Activated CD4-positive, alpha-beta T cell treated with anti-CD3 and anti-CD28 coated beads for 36 hours (primary cell): ENCODE measurements around the gene ICAM5. TPM values are rescaled to one million over a fixed set of nuclear protein-coding genes. Genes with fewer than 3 reads are reported as not detected.
"Not testable (repeated sequence)": the region's sequence is repeated elsewhere in the genome, so short reads cannot be mapped to it uniquely, and the experiment has no call there.

ENCODE experiments used
- ATAC-seq: fragments of 200-7000 bp; cut with Tn5 transposase; one replicate; pipeline ENCODE4 v1.10.0; 2021; ENCODE audit warnings: mild to moderate bottlenecking, moderate library complexity
- CTCF ChIA-PET: fragments of 350-600 bp; sonication (Branson Sonifier 250); formaldehyde crosslinking; loops from one replicate; lab custom pipeline; 2021; ENCODE audit warnings: antibody characterized with exemption; lab: Charles Lee
- POLR2A ChIA-PET: fragments of 350-600 bp; sonication (Branson Sonifier 250); formaldehyde crosslinking; loops from one replicate; lab custom pipeline; 2021; ENCODE audit warnings: antibody characterized with exemption, inconsistent platforms; lab: Charles Lee
- DNase-seq: peaks from one replicate; pipeline ENCODE4 v3.0.0-alpha.2; 2020
- H3K27ac Mint-ChIP-seq: one replicate; pipeline ENCODE4 v1.8.0; 2021; ENCODE audit warnings: mixed read lengths
- H3K27me3 Mint-ChIP-seq: one replicate; pipeline ENCODE4 v1.8.0; 2021; ENCODE audit warnings: mixed read lengths
- H3K36me3 Mint-ChIP-seq: one replicate; pipeline ENCODE4 v1.8.0; 2021; ENCODE audit warnings: low read depth, mixed read lengths
- H3K4me1 Mint-ChIP-seq: one replicate; pipeline ENCODE4 v1.8.0; 2021; ENCODE audit warnings: mixed read lengths
- H3K4me3 Mint-ChIP-seq: one replicate; pipeline ENCODE4 v1.8.0; 2021; ENCODE audit warnings: mild to moderate bottlenecking, moderate library complexity, mixed read lengths
- H3K9me3 Mint-ChIP-seq: one replicate; pipeline ENCODE4 v1.8.0; 2021; ENCODE audit warnings: low read depth, mixed read lengths
- intact Hi-C, 2 experiments: fragments of 100-400 bp; cut with DNase I in 1 of 2; cut with micrococcal nuclease in 1 of 2; formaldehyde crosslinking; loops; one replicate each; pipeline versions ENCODE4 v1.14.2 to v1.15.1; 2022 to 2024; cut with DNase I, micrococcal nuclease
- total RNA-seq, 2 experiments: library from RNA; stranded (reverse); gene quantifications; one replicate each; pipeline ENCODE4 v1.2.3, GENCODE V29; 2021

The ICAM5 gene
- total RNA-seq, 2 experiments from 2014 or later: 1.9 TPM

DNA sequence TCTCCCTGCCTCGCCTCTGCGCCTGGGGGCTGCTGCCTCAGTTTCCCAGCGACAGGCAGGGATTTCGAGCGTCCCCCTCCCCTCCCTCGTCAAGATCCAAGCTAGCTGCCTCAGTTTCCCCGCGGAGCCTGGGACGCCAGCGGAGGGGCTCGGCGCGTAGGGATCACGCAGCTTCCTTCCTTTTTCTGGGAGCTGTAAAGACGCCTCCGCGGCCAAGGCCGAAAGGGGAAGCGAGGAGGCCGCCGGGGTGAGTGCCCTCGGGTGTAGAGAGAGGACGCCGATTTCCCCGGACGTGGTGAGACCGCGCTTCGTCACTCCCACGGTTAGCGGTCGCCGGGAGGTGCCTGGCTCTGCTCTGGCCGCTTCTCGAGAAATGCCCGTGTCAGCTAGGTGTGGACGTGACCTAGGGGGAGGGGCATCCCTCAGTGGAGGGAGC, 19.6 kb upstream of the ICAM5 start:
- intact Hi-C loops: loop anchor here (1.0 to 2.0 kb wide), 5 partner anchors 19 to 133 kb away; partner anchors contain the start of genes ICAM5 (in 2 of the 2), TYK2 (in 2 of the 2), CDC37 (in 1 of the 2) and ICAM3 (in 1 of the 2)
- H3K27ac Mint-ChIP-seq: peak overlapping the region; percentile 91
- POLR2A ChIA-PET: interaction anchor here (0.6 to 3.5 kb wide), 11 partner anchors 10 to 1912 kb away, joined by 3 to 53 read pairs (median 7); partner anchors contain the start of genes CDC37, DNMT1, ICAM4 and ICAM5

DNA sequence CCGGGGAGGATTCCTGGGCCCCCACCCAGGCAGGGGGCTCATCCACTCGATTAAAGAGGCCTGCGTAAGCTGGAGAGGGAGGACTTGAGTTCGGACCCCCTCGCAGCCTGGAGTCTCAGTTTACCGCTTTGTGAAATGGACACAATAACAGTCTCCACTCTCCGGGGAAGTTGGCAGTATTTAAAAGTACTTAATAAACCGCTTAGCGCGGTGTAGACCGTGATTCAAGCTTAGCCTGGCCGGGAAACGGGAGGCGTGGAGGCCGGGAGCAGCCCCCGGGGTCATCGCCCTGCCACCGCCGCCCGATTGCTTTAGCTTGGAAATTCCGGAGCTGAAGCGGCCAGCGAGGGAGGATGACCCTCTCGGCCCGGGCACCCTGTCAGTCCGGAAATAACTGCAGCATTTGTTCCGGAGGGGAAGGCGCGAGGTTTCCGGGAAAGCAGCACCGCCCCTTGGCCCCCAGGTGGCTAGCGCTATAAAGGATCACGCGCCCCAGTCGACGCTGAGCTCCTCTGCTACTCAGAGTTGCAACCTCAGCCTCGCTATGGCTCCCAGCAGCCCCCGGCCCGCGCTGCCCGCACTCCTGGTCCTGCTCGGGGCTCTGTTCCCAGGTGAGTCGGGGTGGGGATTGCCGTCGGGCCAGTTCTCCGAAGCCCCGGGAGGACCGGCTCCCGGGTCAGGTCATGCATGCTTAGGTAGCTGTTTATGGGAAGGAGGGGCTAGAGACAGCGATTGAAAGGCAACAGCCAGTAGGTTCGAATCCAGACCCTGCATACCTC, 18.9 kb upstream of the ICAM5 start, which contains the start of gene ICAM1:
Gene ICAM1, plus strand, starts transcription at position 505 of the 779 bp plus-strand sequence. Its CDS starts 40 bp downstream, at position 545.
- H3K9me3 Mint-ChIP-seq: no peaks in the 10 kb centered on the region
- peaks cover 37% of the 10 kb centered on the region for H3K4me1 Mint-ChIP-seq
- peaks cover 22% of the 10 kb centered on the region for H3K36me3 Mint-ChIP-seq
- intact Hi-C loops: loop anchor here (1.0 to 2.0 kb wide), 6 partner anchors 18 to 132 kb away; partner anchors contain the start of genes ICAM5 (in 2 of the 2), TYK2 (in 2 of the 2), CDC37 (in 1 of the 2) and ICAM3 (in 1 of the 2)
- H3K27ac Mint-ChIP-seq: peak within 1 kb of the TSS; percentile 91
- ChIA-PET POLR2A (interaction anchor here (0.6 to 3.5 kb wide), 15 partner anchors 10 to 1913 kb away, joined by 3 to 53 read pairs (median 4); partner anchors contain the start of genes CDC37, DNMT1, ICAM4 and ICAM5), CTCF (interaction anchor here (0.6 to 9.2 kb wide), 25 partner anchors 9 to 429 kb away, joined by 3 to 165 read pairs (median 5); partner anchors contain the start of genes ICAM4, ICAM5, RAVER1 and TYK2)
- no peaks in the 10 kb centered on the region for H3K27me3 Mint-ChIP-seq
- DNase-seq: peak; percentile 89
- peak within 1 kb of the TSS; percentile 80 for H3K4me3 Mint-ChIP-seq
- ATAC-seq: peak; percentile 59

More for the DNA sequence above, 19.6 kb upstream of the ICAM5 start:
- H3K4me3 Mint-ChIP-seq: peak overlapping the region; percentile 80
- H3K27me3 Mint-ChIP-seq: no peaks in the 10 kb centered on the region
- ATAC-seq (peak; percentile 54), DNase-seq (peak; percentile 86)
- CTCF ChIA-PET: interaction anchor here (0.6 to 9.2 kb wide), 21 partner anchors 9 to 213 kb away, joined by 3 to 165 read pairs (median 6); partner anchors contain the start of genes ICAM4, ICAM5 and TYK2
- H3K9me3 Mint-ChIP-seq: no peaks in the 10 kb centered on the region
- H3K36me3 Mint-ChIP-seq: peaks cover 20% of the 10 kb centered on the region
- H3K4me1 Mint-ChIP-seq: peaks cover 37% of the 10 kb centered on the region

DNA sequence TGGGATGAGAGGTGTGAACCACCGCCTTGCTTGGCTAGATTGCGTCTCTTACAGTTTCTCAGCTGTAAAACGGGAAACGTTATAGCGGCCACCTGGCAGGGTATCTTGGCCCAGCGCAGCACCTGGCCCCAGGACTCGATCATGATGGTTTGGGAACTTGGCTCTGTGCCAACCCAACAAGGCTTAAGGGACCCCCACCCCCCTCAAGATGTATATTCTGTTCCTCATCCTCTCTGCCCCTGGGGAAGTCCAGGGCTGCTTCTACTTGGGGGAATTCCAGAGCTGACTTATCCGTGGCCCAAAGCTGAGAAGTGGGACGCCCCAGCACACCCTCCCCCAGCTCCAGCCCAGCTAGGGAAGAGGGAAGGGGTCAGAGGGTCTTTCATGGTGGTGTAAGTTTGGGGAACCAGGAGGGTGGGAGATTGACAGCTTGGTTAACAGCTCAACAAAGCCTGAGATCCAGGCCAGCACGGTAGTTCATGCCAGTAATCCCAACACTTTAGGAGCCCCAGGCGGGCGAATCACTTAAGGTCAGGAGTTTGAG, 18.1 kb upstream of the ICAM5 start:
- Mint-ChIP-seq H3K4me3 (peak overlapping the region; percentile 80), H3K9me3 (no peaks in the 10 kb centered on the region), H3K27ac (peak overlapping the region; percentile 91), H3K27me3 (no peaks in the 10 kb centered on the region), H3K36me3 (peaks cover 22% of the 10 kb centered on the region), H3K4me1 (peaks cover 37% of the 10 kb centered on the region)
- DNase-seq (peak; percentile 55), ATAC-seq (peak; percentile 22)
- CTCF ChIA-PET: interaction anchor here (0.6 to 9.2 kb wide), 20 partner anchors 8 to 428 kb away, joined by 3 to 165 read pairs (median 6); partner anchors contain the start of genes ICAM4, ICAM5, RAVER1 and TYK2
- intact Hi-C loops: loop anchor here (1.0 to 2.0 kb wide), 4 partner anchors 17 to 109 kb away; partner anchors contain the start of genes TYK2 (in 2 of the 2), ICAM3 (in 1 of the 2), ICAM5 (in 1 of the 2) and RAVER1 (in 1 of the 2)
- POLR2A ChIA-PET: interaction anchor here (0.5 to 3.5 kb wide), 10 partner anchors 11 to 564 kb away, joined by 3 to 53 read pairs (median 8); partner anchors contain the start of genes ICAM4, ICAM5, RAVER1 and TMED1

DNA sequence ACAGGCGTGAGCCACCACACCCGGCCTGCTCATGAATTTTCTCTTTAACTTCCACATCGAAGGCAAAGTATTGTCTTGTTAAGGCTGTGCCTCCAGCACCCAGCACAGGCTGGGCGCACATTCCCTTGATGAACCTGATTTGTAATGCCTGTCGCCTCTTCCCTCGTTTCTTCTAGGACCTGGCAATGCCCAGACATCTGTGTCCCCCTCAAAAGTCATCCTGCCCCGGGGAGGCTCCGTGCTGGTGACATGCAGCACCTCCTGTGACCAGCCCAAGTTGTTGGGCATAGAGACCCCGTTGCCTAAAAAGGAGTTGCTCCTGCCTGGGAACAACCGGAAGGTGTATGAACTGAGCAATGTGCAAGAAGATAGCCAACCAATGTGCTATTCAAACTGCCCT, 15.2 kb upstream of the ICAM5 start:
- no peaks in the 10 kb centered on the region for H3K27me3 Mint-ChIP-seq
- DNase-seq: no peak
- intact Hi-C loops: no loop called here
- ATAC-seq: no peak
- no peaks in the 10 kb centered on the region for H3K9me3 Mint-ChIP-seq
- H3K27ac Mint-ChIP-seq: peak overlapping the region; percentile 13
- peaks cover 38% of the 10 kb centered on the region for H3K36me3 Mint-ChIP-seq
- POLR2A ChIA-PET: interaction anchor here (0.8 kb wide), 1 partner anchor 44 kb away, joined by 7 read pairs; no protein-coding TSS in a partner anchor
- CTCF ChIA-PET: interaction anchor here (0.6 to 1.2 kb wide), 4 partner anchors 11 to 142 kb away, joined by 3 to 7 read pairs (median 4); no protein-coding TSS in a partner anchor
- peaks cover 36% of the 10 kb centered on the region for H3K4me1 Mint-ChIP-seq
- H3K4me3 Mint-ChIP-seq: no peak overlapping the region

DNA sequence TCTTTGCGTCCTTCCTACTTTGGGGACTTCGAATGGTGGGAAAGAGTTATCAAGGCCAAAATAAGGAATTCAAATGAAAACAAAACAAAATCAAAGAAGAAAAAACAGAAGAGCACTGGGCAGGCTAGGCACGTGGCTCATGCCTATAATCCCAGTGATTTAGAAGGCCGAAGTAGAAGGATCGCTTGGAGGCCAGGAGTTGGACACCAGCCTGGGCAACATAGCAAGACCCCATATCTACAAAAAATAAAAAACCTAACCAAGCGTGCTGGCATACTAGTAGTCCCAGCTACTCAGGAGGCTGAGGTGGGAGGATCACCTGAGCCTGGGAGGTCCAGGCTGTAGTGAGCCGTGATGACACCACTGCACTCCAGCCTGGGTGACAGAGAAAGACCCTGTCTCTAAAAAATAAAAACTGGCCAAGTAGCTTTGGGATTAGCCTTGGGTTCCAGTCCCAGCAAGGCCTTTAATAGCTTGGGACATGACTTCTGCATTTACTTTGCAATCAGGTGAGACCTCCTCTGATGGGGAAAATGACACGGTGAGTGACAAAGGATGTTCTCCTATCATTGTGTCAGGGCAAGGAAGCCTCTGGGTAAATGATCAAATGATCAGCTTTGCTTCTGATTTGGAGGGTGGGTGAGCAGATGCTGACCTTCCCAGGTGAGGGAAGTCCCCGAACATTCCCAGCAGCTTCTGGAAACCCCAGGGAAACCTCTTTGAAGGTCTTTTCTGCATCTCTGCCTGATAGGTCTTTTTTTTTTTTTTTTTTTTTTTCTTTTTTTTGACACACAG, 11.8 kb upstream of the ICAM5 start:
- Mint-ChIP-seq H3K36me3 (peaks cover 33% of the 10 kb centered on the region), H3K4me1 (peaks cover 9% of the 10 kb centered on the region), H3K27me3 (no peaks in the 10 kb centered on the region), H3K27ac (no peak overlapping the region), H3K4me3 (no peak overlapping the region), H3K9me3 (no peaks in the 10 kb centered on the region)
- DNase-seq: no peak
- ChIA-PET POLR2A (no interaction called here), CTCF (interaction anchor here (1.1 to 3.4 kb wide), 4 partner anchors 8 to 133 kb away, joined by 3 to 14 read pairs (median 3); partner anchors contain the start of gene ICAM1)
- intact Hi-C loops: no loop called here
- ATAC-seq: no peak

DNA sequence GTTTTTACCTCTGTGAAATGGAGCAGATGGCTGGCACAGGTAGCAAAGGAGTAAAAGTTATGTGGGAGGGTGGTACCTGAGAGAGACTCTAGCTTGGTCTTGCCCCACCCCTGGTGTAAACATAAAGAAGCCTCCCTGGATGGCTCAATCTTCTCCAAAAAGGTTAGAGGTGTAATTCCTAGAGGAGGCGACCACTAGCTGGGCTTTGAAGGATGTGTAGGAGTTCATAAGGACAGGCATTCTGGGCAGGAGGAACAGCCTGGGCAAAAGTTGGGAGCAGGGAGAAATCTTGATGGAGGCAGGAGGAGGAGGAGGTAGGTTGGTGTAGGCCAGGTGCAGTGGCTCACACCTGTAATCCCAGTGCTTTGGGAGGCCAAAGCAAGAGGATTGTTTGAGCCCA, 10.8 kb upstream of the ICAM5 start:
- no peak for DNase-seq
- POLR2A ChIA-PET: no interaction called here
- H3K9me3 Mint-ChIP-seq: no peaks in the 10 kb centered on the region
- CTCF ChIA-PET: interaction anchor here (0.6 to 3.4 kb wide), 6 partner anchors 9 to 1957 kb away, joined by 3 to 14 read pairs (median 3); partner anchors contain the start of genes ICAM1 and RPS28
- ATAC-seq: no peak
- peaks cover 8% of the 10 kb centered on the region for H3K4me1 Mint-ChIP-seq
- H3K27ac Mint-ChIP-seq: no peak overlapping the region
- no peak overlapping the region for H3K4me3 Mint-ChIP-seq
- H3K36me3 Mint-ChIP-seq: peaks cover 40% of the 10 kb centered on the region
- intact Hi-C loops: no loop called here
- H3K27me3 Mint-ChIP-seq: no peaks in the 10 kb centered on the region

DNA sequence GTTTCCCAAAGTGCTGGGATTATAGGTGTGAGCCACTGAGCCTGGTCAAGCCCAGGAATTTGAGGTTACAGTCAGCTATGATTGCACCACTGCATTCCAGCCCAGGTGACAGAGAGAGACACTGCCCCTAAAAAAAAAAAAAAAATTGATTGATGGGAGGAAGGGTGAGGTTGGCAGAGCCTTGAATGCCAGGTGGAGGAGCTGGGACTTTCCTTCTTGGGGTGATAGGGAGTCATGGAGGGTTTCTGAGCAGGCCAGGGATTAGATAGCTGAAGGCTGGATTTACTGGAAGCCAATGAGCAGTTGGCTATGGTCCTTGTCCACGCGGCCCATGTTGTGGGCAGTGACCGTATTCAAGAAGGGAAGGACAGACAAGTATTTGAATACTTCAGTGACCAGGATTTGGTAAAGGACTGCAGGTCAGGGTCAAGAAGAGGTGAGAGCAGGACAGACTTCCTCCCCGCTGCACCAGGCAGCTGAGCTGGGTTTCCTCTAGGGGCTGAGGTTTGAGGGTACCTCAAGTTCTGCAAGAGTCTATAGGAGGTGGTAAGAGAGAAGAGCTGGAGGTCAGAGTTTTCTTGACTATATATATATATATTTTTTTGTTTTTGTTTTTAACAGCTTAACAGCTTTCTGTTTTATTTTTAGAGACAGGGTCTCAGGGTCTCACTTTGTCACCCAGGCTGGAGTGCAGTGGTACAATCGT, 9.9 kb upstream of the ICAM5 start:
- ATAC-seq: no peak
- Mint-ChIP-seq H3K27ac (no peak overlapping the region), H3K9me3 (no peaks in the 10 kb centered on the region), H3K27me3 (no peaks in the 10 kb centered on the region), H3K4me3 (no peak overlapping the region), H3K4me1 (peaks cover 3% of the 10 kb centered on the region), H3K36me3 (peaks cover 42% of the 10 kb centered on the region)
- intact Hi-C loops: no loop called here
- POLR2A ChIA-PET: interaction anchor here (1.0 to 1.1 kb wide), 2 partner anchors 9 to 101 kb away, joined by 3 to 4 read pairs; partner anchors contain the start of genes ICAM1 and TYK2
- CTCF ChIA-PET: interaction anchor here (0.6 to 3.4 kb wide), 6 partner anchors 10 to 136 kb away, joined by 3 to 14 read pairs (median 5); partner anchors contain the start of gene ICAM1
- no peak for DNase-seq

DNA sequence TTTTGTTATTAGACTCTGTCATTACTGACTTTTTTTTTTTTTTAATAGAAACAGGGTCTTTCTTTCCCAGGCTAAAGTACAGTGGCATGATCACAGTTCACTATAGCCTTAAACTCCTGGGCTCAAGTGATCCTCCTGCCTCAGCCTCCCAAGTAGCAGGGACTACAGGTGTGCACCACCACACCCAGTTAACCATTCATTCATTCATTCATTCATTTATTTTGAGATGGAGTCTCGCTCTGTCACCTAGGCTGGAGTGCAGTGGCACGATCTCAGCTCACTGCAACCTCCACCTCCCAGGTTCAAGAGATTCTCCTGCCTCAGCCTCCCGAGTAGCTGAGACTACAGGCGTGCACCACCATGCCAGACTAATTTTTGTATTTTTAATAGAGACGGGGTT, 7.7 kb upstream of the ICAM5 start:
- H3K27ac Mint-ChIP-seq, DNase-seq, POLR2A ChIA-PET, H3K4me3 Mint-ChIP-seq, ATAC-seq, H3K9me3 Mint-ChIP-seq, H3K27me3 Mint-ChIP-seq, intact Hi-C loops: not testable (repeated sequence)
- peaks cover 53% of the 10 kb centered on the region for H3K36me3 Mint-ChIP-seq
- peaks cover 18% of the 10 kb centered on the region for H3K4me1 Mint-ChIP-seq
- CTCF ChIA-PET: interaction anchor here (0.7 to 1.7 kb wide), 3 partner anchors 11 to 20 kb away, joined by 3 read pairs; partner anchors contain the start of gene ICAM1

DNA sequence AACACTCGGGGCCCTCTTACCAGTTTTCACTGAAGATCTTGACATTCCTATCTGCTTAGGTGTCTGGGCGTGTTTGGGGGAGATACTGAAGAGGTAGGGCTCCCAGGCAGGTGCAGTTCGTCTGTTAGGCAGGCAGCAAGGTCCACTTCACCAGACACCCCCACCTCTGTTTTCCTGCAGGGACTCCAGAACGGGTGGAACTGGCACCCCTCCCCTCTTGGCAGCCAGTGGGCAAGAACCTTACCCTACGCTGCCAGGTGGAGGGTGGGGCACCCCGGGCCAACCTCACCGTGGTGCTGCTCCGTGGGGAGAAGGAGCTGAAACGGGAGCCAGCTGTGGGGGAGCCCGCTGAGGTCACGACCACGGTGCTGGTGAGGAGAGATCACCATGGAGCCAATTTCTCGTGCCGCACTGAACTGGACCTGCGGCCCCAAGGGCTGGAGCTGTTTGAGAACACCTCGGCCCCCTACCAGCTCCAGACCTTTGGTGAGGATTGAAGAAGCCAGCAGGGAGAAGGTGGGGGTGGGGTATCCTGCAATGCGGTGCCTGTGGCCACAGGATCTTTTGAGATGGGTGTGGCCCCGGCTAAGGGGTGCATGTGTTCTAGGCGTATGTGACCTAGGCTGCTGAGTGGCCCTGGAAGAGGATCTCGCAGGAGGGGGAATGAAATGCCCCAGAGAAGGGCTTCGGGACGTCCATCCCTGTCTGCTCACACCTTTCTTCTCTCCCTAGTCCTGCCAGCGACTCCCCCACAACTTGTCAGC, 6.3 kb upstream of the ICAM5 start:
- H3K36me3 Mint-ChIP-seq: peaks cover 42% of the 10 kb centered on the region
- intact Hi-C loops: no loop called here
- ATAC-seq: no peak
- H3K4me3 Mint-ChIP-seq: no peak overlapping the region
- no peaks in the 10 kb centered on the region for H3K9me3 Mint-ChIP-seq
- peaks cover 12% of the 10 kb centered on the region for H3K27me3 Mint-ChIP-seq
- no peak overlapping the region for H3K27ac Mint-ChIP-seq
- POLR2A ChIA-PET: no interaction called here
- DNase-seq: no peak
- peaks cover 26% of the 10 kb centered on the region for H3K4me1 Mint-ChIP-seq
- CTCF ChIA-PET: interaction anchor here (0.6 to 1.7 kb wide), 3 partner anchors 13 to 105 kb away, joined by 3 to 5 read pairs (median 5); partner anchors contain the start of gene ICAM1
